ENCODE measurements around the gene TMCC3.
"Not testable (repeated sequence)": the region's sequence is repeated elsewhere in the genome, so short reads cannot be mapped to it uniquely, and the experiment has no call there.

Gene TMCC3, protein sequence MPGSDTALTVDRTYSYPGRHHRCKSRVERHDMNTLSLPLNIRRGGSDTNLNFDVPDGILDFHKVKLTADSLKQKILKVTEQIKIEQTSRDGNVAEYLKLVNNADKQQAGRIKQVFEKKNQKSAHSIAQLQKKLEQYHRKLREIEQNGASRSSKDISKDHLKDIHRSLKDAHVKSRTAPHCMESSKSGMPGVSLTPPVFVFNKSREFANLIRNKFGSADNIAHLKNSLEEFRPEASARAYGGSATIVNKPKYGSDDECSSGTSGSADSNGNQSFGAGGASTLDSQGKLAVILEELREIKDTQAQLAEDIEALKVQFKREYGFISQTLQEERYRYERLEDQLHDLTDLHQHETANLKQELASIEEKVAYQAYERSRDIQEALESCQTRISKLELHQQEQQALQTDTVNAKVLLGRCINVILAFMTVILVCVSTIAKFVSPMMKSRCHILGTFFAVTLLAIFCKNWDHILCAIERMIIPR

DNA sequence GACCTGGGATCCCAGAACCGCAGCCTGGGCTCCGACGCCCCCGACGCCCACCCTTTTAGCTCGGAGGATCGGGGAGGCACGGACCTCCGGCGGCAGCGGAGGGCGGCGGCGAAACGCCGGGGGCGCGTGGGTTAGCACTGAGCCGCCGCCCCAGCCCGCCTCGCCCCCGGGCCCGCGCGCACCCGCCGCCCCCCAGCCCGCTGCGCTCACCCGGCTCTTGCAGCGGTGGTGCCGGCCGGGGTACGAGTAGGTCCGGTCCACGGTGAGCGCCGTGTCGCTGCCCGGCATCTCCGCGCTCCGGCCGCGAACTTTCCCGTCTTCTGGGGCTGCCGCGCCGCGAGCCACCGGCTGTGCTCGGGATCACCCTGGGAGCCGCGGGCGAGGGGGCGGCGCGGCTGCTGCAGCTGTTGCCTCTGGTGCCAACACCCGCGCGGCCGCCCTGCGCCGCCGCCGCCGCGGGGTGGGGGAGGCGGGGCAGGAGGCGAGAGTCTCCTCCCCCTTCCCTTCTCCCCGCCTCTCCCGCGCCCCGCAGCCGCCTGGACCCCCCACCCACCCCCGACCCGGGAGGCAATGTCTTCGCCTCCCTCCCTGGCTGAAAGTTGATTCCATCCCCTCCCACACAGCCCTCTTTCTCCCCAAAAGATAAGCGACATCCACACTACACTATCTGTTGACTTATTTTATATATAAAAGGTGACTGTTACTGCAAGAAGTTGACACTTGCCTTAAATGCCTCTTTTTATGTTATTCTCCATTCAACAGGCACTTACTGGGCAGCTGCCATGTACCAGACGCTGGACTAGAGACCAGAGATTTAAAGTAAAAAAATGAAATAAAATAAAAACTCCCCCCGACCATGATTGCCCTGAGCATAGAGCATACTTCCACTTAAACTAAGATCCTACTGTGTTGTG, at the start of gene TMCC3:
TMCC3 (minus strand) TSS at position 415 of the 914 bp plus-strand sequence; CDS start at position 288, 127 bp downstream.
- no peak for DNase-seq

- DNase-seq, result no peak
These were observed 49.4 kb upstream of the TMCC3 start for GRCh38 chr12:94699801-94700200.

GRCh38 chr12:94698578-94698977, 48.2 kb upstream of the TMCC3 start:
- no peak for DNase-seq

DNA sequence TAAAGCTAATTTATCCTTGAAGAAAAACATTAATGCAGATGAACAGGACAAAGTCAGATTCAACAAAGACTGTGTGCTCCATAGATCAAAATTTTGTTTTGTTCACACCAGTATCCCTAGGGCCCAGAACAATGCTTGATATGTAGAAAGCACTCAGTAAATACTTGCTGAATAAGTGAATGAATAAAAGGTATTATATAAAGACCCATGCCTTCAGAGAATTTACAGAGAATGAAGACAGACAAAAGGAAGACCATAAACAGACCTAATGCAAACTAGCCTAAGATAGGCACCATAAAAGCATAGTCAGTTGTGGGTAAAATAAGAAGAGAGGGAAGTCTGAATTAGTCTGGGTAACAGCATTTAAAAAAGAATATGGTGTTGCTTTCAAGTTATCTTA, 47.3 kb upstream of the TMCC3 start:
- DNase-seq, result no peak

- DNase-seq, result no peak
These were observed 44.4 kb upstream of the TMCC3 start for GRCh38 chr12:94694732-94695131.

DNA sequence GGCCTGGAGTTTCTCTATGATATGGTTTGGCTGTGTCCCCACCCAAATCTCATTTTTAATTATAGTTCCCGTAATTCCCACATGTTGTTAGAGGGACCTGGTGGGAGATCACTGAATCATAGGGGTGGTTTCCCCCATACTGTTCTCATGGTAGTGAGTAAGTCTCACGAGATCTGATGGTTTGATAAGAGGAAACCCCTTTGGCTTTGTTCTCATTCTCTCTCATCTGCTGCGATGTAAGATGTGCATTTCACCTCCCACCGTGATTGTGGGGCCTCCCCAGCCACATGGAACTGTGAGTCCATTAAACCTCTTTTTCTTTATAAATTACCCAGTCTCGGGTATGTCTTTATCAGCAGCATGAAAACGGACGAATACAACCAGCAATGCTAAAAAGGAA, 42.5 kb upstream of the TMCC3 start:
- DNase-seq, result not testable (repeated sequence)

- DNase-seq, result no peak
These were observed 39.9 kb upstream of the TMCC3 start for GRCh38 chr12:94690198-94690771.

GRCh38 chr12:94689646-94690036, 39.3 kb upstream of the TMCC3 start:
- no peak for DNase-seq

DNA sequence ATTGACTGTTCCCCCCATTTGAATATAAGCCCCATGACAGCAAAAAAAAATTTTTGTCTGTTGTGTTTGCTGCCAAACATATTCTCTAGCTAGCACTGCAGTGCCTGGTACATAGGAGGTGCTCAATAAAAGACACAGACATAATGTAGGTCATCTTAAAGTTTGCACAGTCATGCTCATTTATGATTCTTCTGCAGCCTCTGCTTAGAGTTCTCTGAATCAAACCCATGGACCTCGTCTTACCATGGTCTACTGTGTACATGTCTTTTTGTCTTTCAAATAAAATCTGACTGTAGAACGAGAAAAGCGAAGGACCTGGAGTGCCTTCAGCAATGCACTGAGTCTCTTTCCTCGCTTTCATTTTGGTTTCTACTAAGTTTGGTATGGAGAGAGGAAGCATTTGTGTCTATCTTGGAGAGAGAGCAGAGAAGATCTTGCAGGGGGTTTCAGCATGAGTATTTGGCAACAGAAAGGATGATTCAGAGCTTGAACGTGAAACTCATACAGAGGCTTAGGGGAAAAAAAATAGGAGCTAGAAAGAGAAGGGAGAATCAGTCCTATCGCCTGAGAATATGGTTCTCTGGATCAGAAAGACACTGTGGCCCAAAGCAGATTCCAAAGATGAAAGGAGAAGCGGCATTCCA, 38.8 kb upstream of the TMCC3 start:
- no peak for DNase-seq

DNA sequence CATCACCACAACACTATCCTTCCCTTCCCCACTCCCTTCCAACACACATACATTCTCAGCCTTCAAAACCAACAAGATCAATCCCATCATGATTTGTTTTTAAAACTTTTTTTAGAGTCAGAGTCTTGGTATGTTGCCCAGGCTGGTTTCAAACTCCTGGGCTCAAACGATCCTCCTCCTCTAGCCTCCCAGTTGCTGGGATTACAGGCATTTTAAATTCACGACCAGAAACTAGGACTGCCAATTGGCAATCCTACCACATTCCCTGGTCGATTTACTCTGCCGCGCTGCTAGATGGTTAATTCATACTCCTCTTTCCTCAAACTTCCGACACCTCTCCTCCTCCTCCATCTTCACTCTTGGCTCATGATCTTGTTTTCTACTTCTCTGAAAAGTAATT, 37.5 kb upstream of the TMCC3 start:
- no peak for DNase-seq

DNA sequence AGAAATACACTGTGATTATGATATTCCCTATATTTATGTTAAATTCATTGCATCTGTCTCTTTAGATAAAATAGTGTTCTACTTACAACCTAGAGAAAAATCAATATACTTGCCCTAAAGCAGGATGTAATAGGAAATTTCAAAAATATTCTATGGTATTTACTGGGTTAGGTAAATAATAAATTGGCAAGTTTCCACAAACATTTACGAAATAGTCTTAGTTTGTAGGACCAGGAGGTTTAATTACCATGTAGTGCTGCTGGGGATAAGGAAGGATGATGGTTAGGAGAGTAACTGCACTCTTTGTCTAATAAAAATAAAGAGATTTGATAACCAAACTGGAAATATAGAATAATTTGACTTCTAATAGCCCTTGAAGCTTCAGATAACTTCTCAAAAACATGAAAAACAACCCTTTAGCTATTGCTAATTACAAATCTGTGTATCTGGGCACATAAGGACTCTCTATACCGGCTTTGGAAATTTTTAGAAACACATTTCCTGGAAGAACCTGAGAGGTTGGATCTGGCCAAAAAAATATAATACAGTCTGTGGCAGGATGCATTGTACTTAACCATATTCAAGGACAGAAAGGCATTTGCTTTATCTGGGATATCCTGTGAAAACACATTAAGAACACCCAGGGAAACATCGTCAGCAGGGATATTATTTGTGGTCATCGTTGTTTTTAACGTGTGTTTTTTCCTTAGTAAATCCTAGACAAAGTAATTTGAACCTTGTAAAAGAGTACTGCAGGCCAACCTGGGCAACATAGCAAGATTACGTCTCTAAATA, 36.7 kb upstream of the TMCC3 start:
- no peak for DNase-seq

DNA sequence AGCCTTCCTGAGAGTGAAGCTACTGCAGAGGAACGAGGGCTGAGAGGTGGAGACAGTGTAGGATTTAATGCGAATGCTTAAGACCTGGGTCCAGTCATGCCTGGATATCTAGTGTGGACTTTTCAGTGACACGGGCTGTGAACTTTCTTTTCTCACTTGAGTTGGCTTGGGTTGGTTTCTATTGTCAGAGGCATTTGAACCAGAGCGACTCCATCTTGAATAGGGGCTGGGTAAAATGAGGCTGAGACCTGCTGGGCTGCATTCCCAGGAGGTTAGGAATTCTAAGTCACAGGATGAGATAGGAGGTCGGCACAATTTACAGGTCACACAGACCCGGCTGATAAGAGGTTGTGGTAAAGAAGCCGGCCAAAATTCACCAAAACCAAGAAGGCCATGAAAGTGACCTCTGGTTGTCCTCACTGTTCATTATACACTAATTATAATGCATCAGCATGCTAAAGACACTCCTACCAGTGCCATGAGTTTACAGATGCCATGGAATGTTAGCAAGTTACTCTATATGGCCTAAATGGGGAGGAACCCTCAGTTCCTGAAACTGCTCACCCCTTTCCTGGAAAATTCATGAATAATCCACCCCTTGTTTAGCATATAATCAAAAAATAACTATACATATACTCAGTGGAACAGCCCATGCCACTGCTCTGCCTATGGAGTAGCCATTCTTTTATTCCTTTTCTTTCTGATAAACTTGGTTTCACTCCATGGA, 34.2 kb upstream of the TMCC3 start:
- no peak for DNase-seq

GRCh38 chr12:94679554-94680195, 29.3 kb upstream of the TMCC3 start:
- DNase-seq, result no peak

DNA sequence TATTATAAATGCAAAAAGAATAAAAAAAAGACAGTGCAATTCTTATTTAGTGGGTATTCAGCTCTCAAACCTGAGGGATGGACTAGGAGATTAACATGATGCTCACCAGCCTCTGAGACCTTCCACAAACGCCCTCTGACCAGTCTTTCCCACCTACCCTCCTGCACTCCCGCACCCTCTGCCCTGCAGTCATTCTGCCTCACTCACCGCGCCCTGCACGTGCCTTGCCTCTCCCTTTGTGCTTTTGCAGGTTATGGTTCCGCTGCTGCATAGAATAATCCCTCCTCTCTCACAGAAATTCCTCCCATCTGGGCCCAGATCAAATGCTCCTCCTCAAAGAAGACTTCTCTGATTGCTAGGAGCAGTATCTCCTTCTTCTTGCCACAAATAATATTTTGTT, 28.5 kb upstream of the TMCC3 start:
- no peak for DNase-seq

DNA sequence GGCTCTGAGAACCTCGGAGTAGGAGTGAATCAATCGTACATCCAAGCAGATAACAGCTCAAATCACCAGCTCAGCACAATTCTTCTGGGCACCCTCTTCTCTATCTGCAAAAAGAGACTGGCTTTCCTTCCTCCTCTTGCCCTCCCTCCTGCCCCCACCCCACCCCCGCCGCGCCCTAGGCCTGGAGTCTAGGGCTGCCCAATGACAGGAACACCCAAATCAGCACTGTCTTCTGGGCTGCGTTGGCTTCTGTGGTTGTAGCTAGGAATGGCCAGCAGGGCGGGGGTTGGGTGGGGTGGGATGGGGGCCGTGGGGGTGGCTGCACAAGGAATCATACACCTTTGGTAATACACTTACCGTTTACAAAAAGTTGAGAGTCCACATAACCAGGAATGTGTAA, 28.0 kb upstream of the TMCC3 start:
- DNase-seq, result no peak

- no peak for DNase-seq
These were observed 27.4 kb upstream of the TMCC3 start for GRCh38 chr12:94677778-94678177.

GRCh38 chr12:94676922-94677321, 26.6 kb upstream of the TMCC3 start:
- no peak for DNase-seq

DNA sequence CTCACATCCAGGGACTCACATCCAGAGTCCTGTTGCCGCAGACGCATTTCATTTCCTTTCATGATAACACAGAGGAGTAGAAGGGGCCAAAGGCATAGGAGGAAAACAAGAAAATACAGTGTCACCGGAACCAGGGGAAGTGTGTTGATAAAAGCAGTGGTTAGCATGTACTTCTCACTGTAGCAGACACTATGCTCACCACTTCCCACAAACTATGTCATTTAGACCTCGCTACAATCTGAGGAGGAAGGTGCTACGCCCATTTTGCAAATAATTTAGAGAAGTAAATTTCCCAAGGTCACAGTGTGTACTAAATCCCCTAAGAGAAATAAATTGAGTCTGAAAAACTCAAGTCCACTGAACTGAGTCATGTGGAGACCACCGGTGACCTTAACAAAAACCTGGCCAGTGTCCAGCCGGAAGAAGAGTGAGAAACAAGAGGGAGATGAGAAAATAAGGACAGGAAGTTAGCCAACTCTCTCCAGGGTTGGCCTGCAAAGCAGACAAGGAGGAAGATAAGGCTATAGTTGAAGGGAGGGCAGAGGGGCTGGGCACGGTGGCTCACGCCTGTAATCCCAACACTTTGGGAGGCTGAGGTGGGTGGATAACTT, 25.8 kb upstream of the TMCC3 start:
- DNase-seq, result no peak

GRCh38 chr12:94674835-94675234, 24.5 kb upstream of the TMCC3 start:
- DNase-seq, result no peak

DNA sequence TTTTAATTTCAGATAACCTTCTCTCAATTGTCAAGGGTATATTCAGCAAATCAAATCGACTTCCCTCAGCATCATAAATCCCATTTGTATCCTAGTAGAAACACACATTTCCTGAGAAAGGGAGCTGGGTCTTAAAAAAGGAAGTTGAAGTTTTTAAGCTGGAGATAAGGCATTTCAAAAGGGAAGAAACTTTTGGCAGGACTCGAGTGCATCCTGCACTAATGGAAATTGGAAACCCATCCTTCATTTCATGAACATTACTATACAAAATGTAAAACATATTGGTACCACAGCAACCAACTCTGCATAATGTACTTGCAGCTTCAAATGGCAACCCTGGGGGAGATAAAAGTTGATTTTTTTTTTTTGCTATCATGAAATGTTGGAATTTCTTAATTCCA, 23.7 kb upstream of the TMCC3 start:
- no peak for DNase-seq

Data from cortex of kidney (tissue), 1 donor.